Ramos (cell line): ENCODE results near the gene TUT4.
"Not testable (repeated sequence)": the region's sequence is repeated elsewhere in the genome, so short reads cannot be mapped to it uniquely, and the experiment has no call there.

Experiments
- in situ Hi-C: fragments of 300-500 bp; cut with MboI; formaldehyde crosslinking; loops from one replicate; pipeline ENCODE4 v1.14.3; 2022; ENCODE audit warnings: low sequenced_read_pairs; ENCODE audit not compliant: unreplicated experiment

TUT4 gene

DNA sequence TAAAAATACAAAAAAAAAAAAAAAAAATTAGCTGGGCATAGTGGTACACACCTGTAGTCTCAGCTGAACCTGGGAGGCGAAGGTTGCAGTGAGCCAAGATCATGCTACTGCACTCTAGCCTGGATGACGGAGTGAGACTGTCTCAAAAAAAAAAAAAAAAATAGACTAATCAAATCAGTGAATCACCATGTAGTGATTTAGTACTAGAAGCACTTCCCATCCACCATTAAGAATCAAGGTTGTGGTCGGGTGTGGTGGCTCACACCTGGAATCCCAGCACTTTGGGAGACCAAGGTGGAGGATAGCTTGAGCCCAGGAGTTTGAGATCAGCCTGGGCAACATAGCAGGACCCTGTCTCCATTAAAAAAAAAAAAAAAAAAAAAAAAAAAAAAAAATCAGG, 25.2 kb upstream of the TUT4 start:
- in situ Hi-C loops: not testable (repeated sequence)

DNA sequence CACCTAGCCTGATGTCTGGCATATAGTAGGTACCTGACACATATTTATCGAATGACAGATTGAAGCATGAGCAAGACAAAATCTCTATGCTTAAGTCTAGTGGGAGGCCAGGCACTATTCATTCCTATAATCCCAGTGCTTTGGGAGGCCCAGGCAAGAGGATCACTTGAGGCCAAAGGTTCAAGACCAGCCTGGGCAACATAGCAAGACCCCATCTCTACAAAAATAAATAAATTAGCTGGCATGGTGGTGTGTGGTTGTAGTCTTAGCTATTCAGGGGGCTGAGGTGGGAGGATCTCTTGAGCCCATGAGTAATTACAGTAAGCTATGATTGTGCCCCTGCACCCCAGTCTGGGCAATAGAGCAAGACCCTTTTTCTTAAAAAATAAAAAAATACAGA, 23.2 kb upstream of the TUT4 start:
- in situ Hi-C loops: no loop called here

DNA sequence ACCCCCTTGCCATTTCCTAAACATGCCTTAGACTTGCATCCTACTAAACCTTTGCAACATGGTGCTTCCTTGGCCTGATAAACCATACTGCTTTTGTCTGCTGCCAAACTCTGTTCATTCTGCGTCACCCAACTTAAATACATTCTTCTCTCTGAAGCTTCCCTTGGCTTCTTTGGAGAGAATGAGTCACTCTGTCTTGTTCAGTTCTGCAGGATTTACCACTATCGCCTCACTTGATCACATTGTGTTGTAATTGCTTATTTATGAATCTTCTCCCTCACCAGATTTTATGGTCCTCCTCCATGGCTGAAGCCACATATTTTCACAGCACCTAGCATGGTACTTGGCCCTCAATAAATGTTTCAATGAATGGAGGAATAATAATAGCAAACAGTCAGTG, 21.7 kb upstream of the TUT4 start:
- in situ Hi-C loops: no loop called here

DNA sequence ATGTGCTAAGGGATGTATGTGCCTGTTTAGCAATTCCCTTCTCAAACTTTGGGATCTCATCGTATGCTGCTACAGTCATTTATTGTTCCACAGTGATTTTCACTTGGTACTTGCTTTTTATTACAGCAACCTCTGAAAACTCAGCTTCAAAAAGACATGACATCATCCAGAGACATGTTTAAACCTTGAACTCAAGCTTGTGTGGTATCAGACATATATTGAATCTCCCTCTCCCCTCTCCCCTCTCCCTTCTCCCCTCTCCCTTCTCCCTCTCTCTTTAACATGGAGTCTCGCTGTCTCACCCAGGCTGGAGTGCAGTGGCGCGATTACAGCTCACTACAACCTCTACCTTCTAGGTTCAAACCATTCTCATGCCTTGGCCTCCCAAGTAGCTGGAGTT, 19.5 kb upstream of the TUT4 start:
- in situ Hi-C loops: no loop called here

DNA sequence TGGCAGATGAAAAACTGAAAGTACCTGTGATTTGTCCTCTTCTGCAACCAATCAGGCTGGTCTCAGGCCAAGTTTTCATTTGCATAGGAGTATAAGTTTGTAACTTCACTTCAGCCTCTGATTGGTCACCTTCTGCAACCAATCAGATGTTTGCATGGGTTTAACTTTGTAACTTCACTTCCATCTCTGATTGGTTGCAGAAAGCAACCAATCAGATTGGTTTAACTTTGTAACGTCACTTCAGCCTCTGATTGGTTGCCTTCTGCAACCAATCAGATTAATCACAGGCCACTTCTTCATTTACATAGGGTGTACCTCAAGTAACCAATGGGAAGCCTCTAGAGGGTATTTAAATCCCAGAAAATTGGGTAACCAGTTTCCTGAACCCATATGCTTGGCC, 18.9 kb upstream of the TUT4 start:
- in situ Hi-C loops: no loop called here

DNA sequence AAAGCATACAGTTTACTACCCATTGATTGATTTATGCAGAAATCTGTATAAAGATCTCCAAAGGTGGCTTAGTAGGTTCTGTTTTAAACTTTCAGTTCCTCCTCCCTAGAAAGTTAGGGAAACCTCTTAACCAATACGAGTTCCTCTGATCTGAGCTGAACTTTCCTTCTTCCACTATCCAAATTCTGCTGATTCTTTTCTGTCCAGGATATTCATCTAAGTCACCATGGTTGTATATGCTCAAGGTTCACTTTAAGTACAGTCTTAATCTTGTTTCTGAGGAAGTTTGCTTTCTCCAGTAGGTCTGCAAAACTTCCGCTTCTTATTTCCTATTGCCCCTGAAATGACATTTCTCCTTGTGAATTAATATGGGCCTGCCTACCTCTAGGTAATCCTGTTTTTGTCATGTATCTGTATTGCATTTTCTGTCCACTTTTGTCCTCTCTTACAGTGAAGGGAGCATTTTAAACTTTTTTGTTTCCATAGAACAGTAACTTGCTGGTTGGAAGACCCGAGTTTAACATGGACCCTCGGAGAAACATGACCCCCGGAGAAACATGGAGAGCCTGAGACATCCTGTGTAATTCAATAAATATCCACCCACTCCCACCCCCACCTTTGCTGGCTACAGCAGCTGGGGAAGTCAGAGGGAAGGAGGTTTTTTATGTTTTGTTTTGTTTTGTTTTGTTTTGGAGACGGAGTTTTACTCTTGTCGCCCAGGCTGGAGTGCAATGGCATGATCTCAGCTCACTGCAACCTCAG, 16.7 kb upstream of the TUT4 start:
- in situ Hi-C loops: no loop called here

DNA sequence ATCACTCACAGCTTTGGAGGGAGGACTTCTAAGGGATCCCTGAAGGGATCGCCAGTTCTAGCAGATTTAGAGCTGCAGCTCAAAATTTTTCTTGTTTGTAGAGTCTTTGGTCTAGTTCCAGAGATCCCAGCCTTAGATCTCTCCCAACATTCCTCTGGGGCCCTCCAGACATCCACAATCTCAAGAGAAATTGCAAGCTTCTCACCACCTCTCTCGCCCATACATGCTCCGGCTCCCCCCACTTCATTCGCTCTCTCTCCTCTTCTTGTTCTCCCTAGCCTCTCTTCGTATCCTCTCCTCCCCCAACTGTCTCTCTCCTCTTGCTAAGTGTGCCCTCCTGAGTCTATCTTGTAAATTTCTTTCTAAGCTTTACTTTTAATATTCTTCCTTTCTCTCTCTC, 15.1 kb upstream of the TUT4 start:
- in situ Hi-C loops: no loop called here

DNA sequence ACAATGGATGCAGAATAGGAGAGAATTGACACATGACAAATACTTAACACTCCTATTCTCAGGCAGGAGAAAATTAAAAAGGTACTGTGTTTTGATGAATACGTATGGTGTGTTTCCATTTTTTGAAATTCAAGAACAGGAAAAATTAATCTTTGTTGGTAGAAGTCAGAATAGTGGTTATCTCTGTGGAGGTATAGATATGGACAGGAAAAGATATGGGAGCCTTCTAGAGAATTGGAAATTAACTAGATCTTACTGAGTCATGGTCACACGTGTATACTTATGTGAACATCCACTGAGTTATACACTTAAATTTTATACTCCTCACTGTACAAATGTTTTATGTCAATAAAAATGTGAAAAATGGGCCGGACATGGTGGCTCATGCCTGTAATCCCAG, 9.9 kb upstream of the TUT4 start:
- in situ Hi-C loops: no loop called here

DNA sequence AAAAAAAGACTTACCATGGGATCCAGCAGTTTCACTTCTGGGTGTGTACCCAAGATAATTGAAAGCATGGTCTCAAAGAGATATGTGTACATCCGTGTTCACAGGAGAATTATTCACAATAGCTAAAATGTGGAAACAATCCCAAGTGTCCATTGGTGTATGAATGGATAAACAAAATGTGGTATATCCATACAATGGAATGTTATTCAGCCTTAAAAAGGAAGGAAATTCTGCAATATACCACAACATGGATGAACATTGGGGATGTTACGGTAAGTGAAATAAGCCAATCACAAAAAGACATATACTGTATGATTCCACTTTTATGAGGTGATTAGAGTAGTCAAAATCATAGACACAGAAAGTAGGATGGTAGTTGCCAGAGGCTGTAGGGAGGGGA, 7.0 kb upstream of the TUT4 start:
- in situ Hi-C loops: no loop called here

DNA sequence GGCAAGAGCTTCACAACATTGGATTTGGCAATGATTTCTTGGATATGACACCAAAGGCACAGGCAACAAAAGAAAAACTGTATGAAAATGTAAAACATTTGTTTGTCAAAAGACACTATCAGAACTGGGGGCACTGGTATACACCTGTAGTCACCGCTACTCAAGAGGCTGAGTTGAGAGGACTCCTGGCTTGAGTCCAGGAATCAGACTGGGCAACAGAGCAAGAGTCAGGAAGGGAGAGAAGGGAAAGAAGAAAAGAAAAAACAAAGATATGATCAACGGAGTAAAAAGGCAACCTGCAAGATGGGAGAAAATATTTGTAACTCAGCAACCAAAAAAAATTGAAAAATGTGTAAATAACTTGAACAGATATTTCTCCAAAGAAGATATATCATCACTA, 6.0 kb upstream of the TUT4 start:
- in situ Hi-C loops: no loop called here

DNA sequence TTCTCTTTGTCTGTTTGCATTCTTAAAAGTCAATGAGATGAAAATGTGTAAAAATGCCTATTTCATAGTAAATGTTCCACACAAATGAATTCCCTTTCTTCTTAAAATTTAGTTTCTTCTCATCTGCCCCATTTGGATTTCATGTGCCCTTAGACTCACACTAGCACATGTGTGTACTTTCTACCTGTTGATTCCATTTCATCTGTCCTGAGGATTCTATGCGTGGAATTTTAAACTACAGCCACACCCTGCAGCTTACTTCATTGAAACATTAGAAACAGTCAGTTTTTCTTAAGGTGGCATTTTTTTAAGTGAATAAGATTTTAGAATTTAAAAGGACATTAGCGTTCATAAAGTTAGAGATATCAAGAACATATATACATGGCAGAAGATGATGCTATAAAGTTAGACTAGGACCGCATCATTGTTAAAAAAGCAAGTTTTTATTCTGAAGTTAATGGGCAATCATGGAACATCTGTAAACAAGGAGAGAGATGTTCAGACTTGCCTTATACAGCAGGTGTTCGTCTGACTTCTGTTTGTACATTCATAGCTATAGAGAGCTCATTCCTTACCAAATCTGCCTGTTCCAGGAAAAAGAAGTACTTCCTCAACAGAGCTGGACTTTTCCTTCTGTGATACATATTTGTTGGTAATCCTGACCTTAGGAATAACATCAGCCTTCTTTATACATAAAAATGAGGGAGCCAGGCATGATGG, 3.9 kb upstream of the TUT4 start:
- in situ Hi-C loops: no loop called here

DNA sequence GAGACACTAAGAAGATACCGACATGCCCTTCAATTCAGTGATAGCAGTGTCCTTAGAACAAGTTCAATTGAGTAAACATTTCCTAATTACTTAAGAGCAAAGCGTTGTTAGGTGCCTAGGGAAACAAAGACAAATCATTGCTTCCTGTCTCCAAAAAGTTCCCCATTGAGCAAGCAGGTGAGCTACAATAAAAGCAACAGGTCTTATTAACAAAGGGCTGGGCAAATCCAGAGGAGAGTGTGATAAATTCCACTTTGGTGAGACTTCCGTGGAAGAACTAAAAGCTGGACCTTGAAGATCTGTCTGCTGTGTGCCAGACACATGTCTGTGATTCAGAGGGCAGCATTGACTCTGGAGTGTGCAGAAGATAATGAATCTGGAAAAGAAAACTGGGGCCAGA, 1.9 kb upstream of the TUT4 start:
- in situ Hi-C loops: no loop called here

DNA sequence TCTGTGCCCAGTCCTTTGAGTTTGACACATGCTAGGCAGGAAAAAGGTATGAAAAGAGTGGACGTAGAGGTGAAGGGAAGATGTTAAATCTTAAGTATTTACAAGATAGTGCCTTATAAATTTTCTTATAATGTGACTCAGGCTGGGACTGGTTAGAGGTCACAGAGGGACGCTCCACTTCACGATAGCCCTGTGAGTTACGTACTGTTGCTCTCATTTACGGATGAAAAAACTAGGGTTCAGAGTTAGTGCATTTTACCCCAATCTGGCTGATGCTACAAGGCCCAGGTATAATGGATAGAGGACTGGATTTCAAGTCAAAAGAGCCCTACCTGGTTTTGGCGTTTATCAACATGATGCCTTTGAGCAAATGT, 1.4 kb upstream of the TUT4 start:
- in situ Hi-C loops: no loop called here

DNA sequence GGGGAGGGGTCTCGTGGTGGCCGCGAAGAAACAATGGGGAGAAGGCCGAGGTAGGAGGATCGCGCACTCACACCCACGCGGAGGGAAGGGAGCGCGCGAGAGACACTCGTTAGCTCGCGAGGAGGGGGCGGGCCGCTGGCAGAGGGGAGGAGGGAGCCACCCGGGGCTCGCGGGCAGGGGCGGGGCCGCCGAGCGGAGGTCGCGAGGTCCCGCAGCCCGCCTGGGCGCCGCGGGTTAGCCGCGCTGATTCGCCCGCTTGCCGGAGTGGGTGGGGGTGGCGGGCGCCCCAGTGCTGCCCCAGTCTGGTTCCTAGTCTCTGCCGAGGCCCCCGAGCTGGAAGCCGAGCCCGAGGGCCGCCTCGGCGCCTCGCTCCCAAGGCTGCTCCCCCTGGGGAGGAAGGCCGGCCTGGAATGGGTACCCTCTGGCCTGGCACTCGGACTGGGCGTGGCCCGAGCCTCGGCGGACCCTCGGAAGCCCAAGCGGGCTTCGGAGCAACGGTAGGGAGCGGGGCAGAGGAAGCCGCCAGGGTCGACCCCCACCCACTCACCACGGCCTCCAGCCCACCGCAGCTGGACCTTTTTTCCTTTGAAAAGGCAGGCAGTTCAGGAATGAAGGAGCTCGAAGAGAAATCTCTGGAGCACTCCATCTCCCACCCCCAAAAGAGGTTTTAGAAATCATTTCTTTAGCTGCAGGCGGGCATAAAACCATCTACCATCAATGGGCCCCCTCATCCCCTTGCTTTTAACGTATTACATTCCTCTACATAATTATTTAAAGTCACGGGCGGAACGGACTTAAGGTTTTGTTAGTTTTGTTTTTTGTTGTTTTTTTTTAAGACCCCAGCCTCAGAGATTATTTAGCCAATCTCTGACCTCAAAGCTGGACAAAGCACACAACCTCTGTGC, 722 bp upstream of the TUT4 start:
- in situ Hi-C loops: no loop called here

DNA sequence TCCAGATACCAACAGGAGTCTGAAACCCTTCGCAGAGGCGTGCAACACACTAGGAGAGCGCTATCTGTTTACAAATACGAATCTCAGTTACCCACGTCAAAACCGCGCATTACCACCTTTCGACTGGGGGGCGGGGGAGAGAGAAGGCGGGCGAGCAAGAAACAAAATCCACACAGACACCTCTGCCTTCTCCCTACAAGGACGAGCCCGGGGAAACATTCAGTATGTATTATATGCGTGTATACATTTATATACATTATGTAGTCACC, 722 bp downstream of the TUT4 start:
- in situ Hi-C loops: no loop called here

DNA sequence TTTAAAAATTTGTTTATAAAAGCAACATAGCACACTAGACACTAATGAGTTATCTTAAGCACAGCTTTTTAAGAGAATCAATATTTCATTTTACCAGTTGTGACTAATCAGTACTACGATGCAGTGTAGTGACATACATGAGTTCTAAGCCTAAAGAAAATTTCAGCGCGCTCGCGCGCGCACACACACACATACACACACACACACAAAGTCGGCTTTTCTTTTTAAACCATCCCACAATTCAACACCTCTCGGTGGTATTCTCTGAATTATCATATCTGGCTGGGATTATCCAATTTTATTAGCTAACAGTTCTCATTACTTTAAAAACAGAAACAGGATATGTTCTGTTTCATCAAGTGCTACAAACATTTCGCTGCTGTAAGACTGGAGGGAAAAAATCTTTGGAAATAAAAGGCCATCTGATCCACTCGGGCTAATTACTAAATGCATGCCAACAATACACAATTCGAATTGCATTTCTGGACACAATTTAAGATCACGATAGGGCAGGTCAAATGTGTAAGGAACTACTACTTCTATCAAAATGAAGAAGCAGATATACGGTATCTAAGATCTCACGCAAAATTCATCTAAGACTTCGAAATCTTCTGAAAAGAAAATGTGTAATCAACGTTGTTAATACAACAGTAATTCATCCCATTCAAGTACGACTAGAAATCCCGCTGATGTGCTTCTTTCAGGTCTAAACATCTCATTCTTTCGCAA, 1.2 kb downstream of the TUT4 start:
- in situ Hi-C loops: no loop called here

DNA sequence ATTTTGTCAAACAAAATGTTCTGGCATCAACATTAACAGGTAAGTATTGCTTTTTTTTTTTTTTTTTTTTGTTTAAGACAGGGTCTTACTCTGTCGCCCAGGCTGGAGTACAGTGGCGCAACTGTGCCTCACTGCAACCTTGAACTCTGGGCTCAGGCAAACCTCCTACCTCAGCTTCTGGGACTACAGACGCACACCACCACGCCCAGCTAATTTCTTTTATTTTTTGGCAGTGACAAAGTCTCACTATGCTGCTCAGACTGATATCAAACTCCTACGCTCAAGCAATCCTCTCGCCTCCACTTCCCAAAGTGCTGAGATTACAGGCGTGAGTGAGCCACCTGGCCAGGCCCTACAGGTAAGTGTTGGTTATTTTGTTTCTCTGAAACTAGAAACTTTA, 2.4 kb downstream of the TUT4 start:
- in situ Hi-C loops: no loop called here

DNA sequence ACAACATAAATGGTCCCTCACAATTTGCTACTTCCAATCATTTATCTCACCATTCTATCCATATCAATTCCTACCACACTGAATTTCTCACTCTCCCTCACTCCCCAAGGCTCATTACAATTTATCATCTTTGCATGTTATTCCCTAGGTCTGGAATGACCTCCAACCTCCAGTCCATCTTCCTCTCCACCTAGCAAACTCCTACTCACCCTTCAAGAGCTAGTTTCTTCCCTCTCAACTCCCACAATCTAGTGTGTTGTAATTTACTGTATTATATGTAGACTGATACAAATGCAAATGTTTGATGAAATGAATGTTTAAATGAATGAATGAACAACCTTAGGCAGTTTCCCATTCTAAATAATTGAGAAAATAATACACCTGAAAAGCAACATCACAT, 3.6 kb downstream of the TUT4 start:
- in situ Hi-C loops: no loop called here

DNA sequence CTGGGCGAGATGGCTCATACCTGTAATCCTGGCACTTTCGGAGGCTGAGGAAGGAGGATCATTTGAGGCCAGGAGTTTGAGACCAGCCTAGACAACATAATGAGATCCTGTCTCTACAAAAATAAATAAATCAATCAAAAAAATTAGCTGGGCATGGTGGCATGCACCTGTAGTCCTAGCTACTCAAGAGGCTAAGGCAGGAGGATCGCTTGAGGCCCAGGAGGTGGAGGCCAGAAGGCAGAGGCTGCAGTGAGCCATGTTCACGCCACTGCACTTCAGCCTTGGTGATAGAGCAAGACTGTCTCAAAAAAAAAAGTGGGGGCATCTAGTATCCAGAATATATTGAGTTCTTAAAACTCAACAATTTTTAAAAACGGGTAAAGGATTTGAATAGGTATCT, 6.0 kb downstream of the TUT4 start:
- in situ Hi-C loops: no loop called here

DNA sequence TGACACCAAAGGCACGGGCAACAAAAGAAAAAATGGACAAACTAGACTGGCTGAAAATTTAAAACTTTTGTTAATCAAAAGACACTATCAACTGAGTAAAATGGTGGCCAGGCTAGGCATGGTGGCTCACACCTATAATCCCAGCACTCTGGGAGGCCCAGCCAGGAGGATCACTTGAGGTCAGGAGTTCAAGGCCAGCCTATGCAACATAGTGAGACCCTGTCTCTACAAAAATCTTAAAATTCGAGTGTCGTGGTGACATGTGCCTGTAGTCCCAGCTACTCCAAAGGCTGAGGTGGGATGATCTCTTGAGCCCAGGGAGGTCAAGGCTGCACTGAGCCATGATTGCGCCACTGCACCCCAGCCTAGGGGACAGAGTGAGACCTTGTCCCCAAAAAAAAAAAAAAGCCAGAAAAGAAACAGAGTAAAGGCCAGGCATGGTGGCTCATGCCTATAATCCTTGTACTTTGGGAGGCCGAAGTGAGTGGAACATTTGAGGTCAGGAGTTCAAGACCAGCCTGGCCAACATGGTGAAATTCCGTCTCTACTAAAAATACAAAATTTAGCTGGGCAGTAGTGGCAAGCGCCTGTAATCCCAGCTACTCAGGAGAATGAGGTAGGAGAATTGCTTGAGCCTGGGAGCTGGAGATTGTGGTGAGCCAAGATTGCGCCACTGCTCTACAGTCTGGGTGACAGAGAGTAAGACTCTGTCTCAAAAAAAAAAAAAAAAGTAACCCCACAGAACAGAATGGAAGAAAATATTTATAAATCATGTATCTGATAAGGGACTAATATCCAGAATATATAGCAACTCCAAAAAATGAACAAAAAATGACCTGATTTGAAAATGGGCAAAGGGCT, 8.0 kb downstream of the TUT4 start:
- in situ Hi-C loops: no loop called here
